GM12878 (cell line): ENCODE data around the gene RAD9A. TPM values are rescaled to one million over a fixed set of nuclear protein-coding genes. Genes with fewer than 3 reads are reported as not detected.

ENCODE experiments used
- ATAC-seq: fragments of 200-7000 bp; cut with Tn5 transposase; 3 replicates; pipeline ENCODE4 v1.9.1; 2020; ENCODE audit warnings: mild to moderate bottlenecking, moderate library complexity
- BruUV-seq: library from RNA; stranded (reverse); fragments of 400-500 nt; replicated peaks from 2 replicates; lab custom pipeline; 2021; lab: Mats Ljungman, UMichigan
- CTCF ChIA-PET: fragments of 300-600 bp; sonication (Branson Sonifier 250); formaldehyde crosslinking; extraction: SDS; loops from one replicate; lab custom pipeline; 2021; ENCODE audit warnings: inconsistent platforms; lab: Yijun Ruan, JAX
- POLR2A ChIA-PET: fragments of 350-600 bp; formaldehyde crosslinking; extraction: SDS; loops from one replicate; lab custom pipeline; 2021; ENCODE audit warnings: inconsistent platforms; lab: Charles Lee
- RAD21 ChIA-PET: fragments of 300-600 bp; sonication (Branson Sonifier 250); formaldehyde crosslinking; loops from one replicate; lab custom pipeline; 2023; ENCODE audit warnings: antibody characterized with exemption; ENCODE audit not compliant: unreplicated experiment; lab: Charles Lee
- SMC1A ChIA-PET: fragments of 300-600 bp; sonication (Branson Sonifier 250); formaldehyde crosslinking; loops from one replicate; lab custom pipeline; 2023; ENCODE audit not compliant: unreplicated experiment, uncharacterized antibody; lab: Charles Lee
- DNase-seq: peaks from one replicate; pipeline ENCODE4 v3.0.0-alpha.2; 2011; ENCODE audit warnings: low read depth, low spot score
- FAIRE-seq: peaks from 3 replicates; lab custom pipeline; 2011; peaks lifted over from hg19 to GRCh38; lab: Jason Lieb, UNC
- H2AFZ ChIP-seq: 2 replicates; pipeline ENCODE4 v1.6.0; 2011; ENCODE audit warnings: low read depth, low read length, control low read depth; ENCODE audit not compliant: control insufficient read depth
- H3K27ac ChIP-seq: 2 replicates; pipeline ENCODE4 v1.5.1; 2011; ENCODE audit warnings: control low read depth; ENCODE audit not compliant: control insufficient read depth, insufficient read depth
- H3K27me3 ChIP-seq, 2 experiments: replicated peaks in 1 of 2; 2 replicates each; pipeline versions ENCODE4 v1.6.0 to v1.6.1; 2011; ENCODE audit warnings: low read length in 1 of 2; ENCODE audit not compliant: control insufficient read depth in 2 of 2, insufficient read depth in 2 of 2
- H3K36me3 ChIP-seq, 2 experiments: 2 replicates each; pipeline ENCODE4 v1.5.1; 2011; ENCODE audit warnings: low read length in 1 of 2; ENCODE audit not compliant: control insufficient read depth in 2 of 2, insufficient read depth in 2 of 2
- H3K4me1 ChIP-seq: 2 replicates; pipeline ENCODE4 v1.6.1; 2011; ENCODE audit warnings: mild to moderate bottlenecking, low read length, moderate library complexity, mixed read lengths; ENCODE audit not compliant: control insufficient read depth, insufficient read depth
- H3K4me2 ChIP-seq: 2 replicates; pipeline ENCODE4 v1.6.0; 2011; ENCODE audit warnings: control low read depth; ENCODE audit not compliant: control insufficient read depth, insufficient read depth
- H3K4me3 ChIP-seq: fragments of 200-600 bp; sonication (generic); 2 replicates; pipeline ENCODE4 v1.5.1; 2016
- H3K79me2 ChIP-seq: 2 replicates; pipeline ENCODE4 v1.6.0; 2011; ENCODE audit warnings: low read length; ENCODE audit not compliant: control insufficient read depth, insufficient read depth
- H3K9ac ChIP-seq: 2 replicates; pipeline ENCODE4 v1.8.0; 2011; ENCODE audit warnings: low read length, control low read depth, mixed read lengths; ENCODE audit not compliant: control insufficient read depth, insufficient read depth
- H3K9me3 ChIP-seq: replicated peaks from 3 replicates; pipeline ENCODE4 v1.5.1; 2011; ENCODE audit warnings: mild to moderate bottlenecking, low read length; ENCODE audit not compliant: control insufficient read depth, insufficient read depth
- H4K20me1 ChIP-seq: 2 replicates; pipeline ENCODE4 v1.6.0; 2011; ENCODE audit not compliant: control insufficient read depth, insufficient read depth
- ESRRA ChIP-seq: IDR thresholded peaks from 2 replicates; pipeline ENCODE4 v1.6.1; 2012; ENCODE audit warnings: mild to moderate bottlenecking, low read length, improper control_type of control experiment
- JUNB ChIP-seq: IDR thresholded peaks from 2 replicates; pipeline ENCODE4 v1.6.1; 2016; ENCODE audit warnings: antibody characterized with exemption, mild to moderate bottlenecking
- KDM1A ChIP-seq: fragments of 200-600 bp; sonication (generic); IDR thresholded peaks from 2 replicates; pipeline ENCODE4 v1.6.1; 2016; ENCODE audit warnings: borderline replicate concordance
- NBN ChIP-seq: fragments of 450-650 bp; IDR thresholded peaks from 2 replicates; pipeline ENCODE4 v1.6.1; 2016
- RAD21 ChIP-seq: IDR thresholded peaks from 2 replicates; pipeline ENCODE4 v1.6.1; 2011; ENCODE audit warnings: mild to moderate bottlenecking, low read depth, low read length, moderate library complexity; ENCODE audit not compliant: insufficient read depth
- RAD51 ChIP-seq: fragments of 450-650 bp; IDR thresholded peaks from 2 replicates; pipeline ENCODE4 v1.6.1; 2016; ENCODE audit warnings: moderate library complexity, mild to moderate bottlenecking, inconsistent platforms
- ZBED1 ChIP-seq: IDR thresholded peaks from 2 replicates; pipeline ENCODE4 v1.6.1; 2016; ENCODE audit warnings: borderline replicate concordance
- WGBS: methylation state at CpG from one replicate; pipeline ENCODE4 v1.1.6; 2016; ENCODE audit warnings: low lambda C conversion rate; ENCODE audit not compliant: insufficient replicate concordance, insufficient coverage; ENCODE audit errors: missing lambda C conversion rate; 5-methylcytosine and 5-hydroxymethylcytosine counted together
- in situ Hi-C: fragments of 300-500 bp; cut with MboI; formaldehyde crosslinking; loops from 9 replicates; pipeline ENCODE4 v1.14.3; 2018; ENCODE audit warnings: mixed read lengths
- intact Hi-C: fragments of 100-400 bp; cut with micrococcal nuclease; formaldehyde crosslinking; loops from one replicate; pipeline ENCODE4 v1.14.2; 2022; ENCODE audit not compliant: unreplicated experiment
- polyA plus RNA-seq, 11 experiments: library from polyadenylated mRNA; depleted of rRNA in 4 of 11; unstranded in 6 of 11; stranded (reverse) in 5 of 11; fragments of >200 nt; fragmentation: Nextera tagmentation in 4 of 11; fragmentation: Illumina TruSeq in 1 of 11; extraction: Ambion mirVana in 4 of 11; extraction: Trizol in 1 of 11; gene quantifications; 1 replicate in 1 of 11; 2 replicates in 10 of 11; pipeline versions ENCODE4 v1.2.1 to v1.2.3, GENCODE V29; 2011 to 2016; ENCODE audit warnings: inconsistent platforms in 2 of 11, missing spikeins in 2 of 11, low read depth in 1 of 11
- total RNA-seq, 4 experiments: library from RNA; depleted of rRNA in 3 of 4; stranded (reverse); fragments of >200 nt in 3 of 4; fragmentation: Illumina TruSeq in 1 of 4; extraction: Trizol in 1 of 4; gene quantifications; 2 replicates each; pipeline versions ENCODE4 v1.2.1 to v1.2.3, GENCODE V29; 2013 to 2021
- TF ChIP-seq, protein P1 (sequence below): IDR thresholded peaks from 2 replicates; pipeline ENCODE4 v1.6.1; 2011; ENCODE audit warnings: borderline replicate concordance, low read depth, mild to moderate bottlenecking, moderate library complexity, mixed read lengths, low read length; ENCODE audit not compliant: insufficient read depth; ENCODE audit errors: extremely low read length
- TF ChIP-seq, protein P2 (sequence below): fragments of 150-350 bp; IDR thresholded peaks from 2 replicates; pipeline ENCODE4 v1.6.1; 2016; ENCODE audit warnings: low read depth, low read length

The RAD9A gene
- total and polyA plus RNA-seq, 10 of the 15 experiments (the other 5 are each of a cell fraction or from before 2014, with no cell fraction given) = 1.1 to 36.2 (median 19.8) TPM

DNA sequence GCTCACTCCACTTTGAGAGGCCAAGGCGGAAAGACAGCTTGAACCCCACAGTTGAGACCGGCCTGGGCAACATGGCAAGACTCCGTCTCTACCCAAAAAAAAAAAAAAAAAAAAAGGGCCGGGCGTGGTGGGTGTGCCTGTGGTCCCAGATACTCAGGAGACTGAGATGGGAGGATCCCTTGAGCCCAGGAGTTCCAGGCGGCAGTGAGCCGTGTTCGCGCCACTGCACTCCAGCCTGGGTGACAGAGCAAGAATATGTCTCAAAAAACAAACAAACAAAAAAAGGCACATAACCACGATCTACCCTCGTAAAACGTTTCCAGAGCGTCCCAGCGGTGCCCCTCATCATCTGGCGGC is 861 bp upstream of the RAD9A start:
- POLR2A ChIA-PET = interaction anchor here (0.6 to 2.8 kb wide), 8 partner anchors 11 to 127 kb away, joined by 3 to 48 read pairs (median 8); partner anchors contain the start of genes POLD4, PPP1CA and TBC1D10C

More for the DNA sequence above, 861 bp upstream of the RAD9A start:
- no peak for DNase-seq
- Histone ChIP-seq H3K4me2 (peak overlapping the region; percentile 99), H2AFZ (peak overlapping the region; percentile 84; the same call in 1 of the 2 replicates), H3K4me3 (peak overlapping the region; percentile 97), H3K9ac (peak overlapping the region; percentile 91), H3K27me3 (no peaks in the 10 kb centered on the region), H3K4me1 (peaks cover 7% of the 10 kb centered on the region), H3K79me2 (peaks cover 21% of the 10 kb centered on the region), H4K20me1 (no peaks in the 10 kb centered on the region; the same call in 1 of the 2 replicates), H3K36me3 (peaks cover 2 to 6% of the 10 kb centered on the region in 2 experiments; a peak in 3 of 4 replicates), H3K27ac (peak overlapping the region; percentile 78), H3K9me3 (no peaks in the 10 kb centered on the region)
- no peak for ATAC-seq
- TF ChIP-seq ZBED1 = no peak
- TF ChIP-seq, protein P1, sequence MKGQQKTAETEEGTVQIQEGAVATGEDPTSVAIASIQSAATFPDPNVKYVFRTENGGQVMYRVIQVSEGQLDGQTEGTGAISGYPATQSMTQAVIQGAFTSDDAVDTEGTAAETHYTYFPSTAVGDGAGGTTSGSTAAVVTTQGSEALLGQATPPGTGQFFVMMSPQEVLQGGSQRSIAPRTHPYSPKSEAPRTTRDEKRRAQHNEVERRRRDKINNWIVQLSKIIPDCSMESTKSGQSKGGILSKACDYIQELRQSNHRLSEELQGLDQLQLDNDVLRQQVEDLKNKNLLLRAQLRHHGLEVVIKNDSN = no peak
- no peak for TF ChIP-seq JUNB
- TF ChIP-seq KDM1A = no peak
- TF ChIP-seq, protein P2, sequence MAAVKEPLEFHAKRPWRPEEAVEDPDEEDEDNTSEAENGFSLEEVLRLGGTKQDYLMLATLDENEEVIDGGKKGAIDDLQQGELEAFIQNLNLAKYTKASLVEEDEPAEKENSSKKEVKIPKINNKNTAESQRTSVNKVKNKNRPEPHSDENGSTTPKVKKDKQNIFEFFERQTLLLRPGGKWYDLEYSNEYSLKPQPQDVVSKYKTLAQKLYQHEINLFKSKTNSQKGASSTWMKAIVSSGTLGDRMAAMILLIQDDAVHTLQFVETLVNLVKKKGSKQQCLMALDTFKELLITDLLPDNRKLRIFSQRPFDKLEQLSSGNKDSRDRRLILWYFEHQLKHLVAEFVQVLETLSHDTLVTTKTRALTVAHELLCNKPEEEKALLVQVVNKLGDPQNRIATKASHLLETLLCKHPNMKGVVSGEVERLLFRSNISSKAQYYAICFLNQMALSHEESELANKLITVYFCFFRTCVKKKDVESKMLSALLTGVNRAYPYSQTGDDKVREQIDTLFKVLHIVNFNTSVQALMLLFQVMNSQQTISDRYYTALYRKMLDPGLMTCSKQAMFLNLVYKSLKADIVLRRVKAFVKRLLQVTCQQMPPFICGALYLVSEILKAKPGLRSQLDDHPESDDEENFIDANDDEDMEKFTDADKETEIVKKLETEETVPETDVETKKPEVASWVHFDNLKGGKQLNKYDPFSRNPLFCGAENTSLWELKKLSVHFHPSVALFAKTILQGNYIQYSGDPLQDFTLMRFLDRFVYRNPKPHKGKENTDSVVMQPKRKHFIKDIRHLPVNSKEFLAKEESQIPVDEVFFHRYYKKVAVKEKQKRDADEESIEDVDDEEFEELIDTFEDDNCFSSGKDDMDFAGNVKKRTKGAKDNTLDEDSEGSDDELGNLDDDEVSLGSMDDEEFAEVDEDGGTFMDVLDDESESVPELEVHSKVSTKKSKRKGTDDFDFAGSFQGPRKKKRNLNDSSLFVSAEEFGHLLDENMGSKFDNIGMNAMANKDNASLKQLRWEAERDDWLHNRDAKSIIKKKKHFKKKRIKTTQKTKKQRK = no peak
- TF ChIP-seq RAD51 = no peak
- no peak for TF ChIP-seq NBN
- no peak for TF ChIP-seq RAD21
- no peak for TF ChIP-seq ESRRA
- no peak for FAIRE-seq
- no TSS peak for BruUV-seq
- in situ Hi-C loops (no loop called here), intact Hi-C loops (no loop called here)
- CTCF ChIA-PET = interaction anchor here (0.8 to 25.5 kb wide), 6 partner anchors 9 to 224 kb away, joined by 3 to 1301 read pairs (median 10); partner anchors contain the start of genes CLCF1, PITPNM1, POLD4 and PPP1CA
- 18% methylated on average over 14 of the region's 15 CpGs for WGBS
- SMC1A ChIA-PET = interaction anchor here (1.3 to 3.4 kb wide), 4 partner anchors 10 to 46 kb away, joined by 3 to 17 read pairs (median 6); partner anchors contain the start of gene PPP1CA
- RAD21 ChIA-PET = interaction anchor here (0.6 to 2.6 kb wide), 9 partner anchors 9 to 117 kb away, joined by 4 to 24 read pairs (median 6); partner anchors contain the start of genes CDK2AP2, CLCF1, PITPNM1 and PPP1CA
